NCI-H446 (cell line): ENCODE data around the gene SPAG9.

Experiments used
- DNase-seq, 2 experiments: peaks; one replicate each; lab custom pipeline; 2025; lab: John Stamatoyannopoulos, UW

SPAG9 gene

GRCh38 chr17:51120739-51121619 lies at the start of gene SPAG9:
SPAG9 (minus strand) TSS chr17:51120868; CDS start chr17:51120656, 212 bp downstream.
- DNase-seq = peak; percentile 91 to 97

DNA sequence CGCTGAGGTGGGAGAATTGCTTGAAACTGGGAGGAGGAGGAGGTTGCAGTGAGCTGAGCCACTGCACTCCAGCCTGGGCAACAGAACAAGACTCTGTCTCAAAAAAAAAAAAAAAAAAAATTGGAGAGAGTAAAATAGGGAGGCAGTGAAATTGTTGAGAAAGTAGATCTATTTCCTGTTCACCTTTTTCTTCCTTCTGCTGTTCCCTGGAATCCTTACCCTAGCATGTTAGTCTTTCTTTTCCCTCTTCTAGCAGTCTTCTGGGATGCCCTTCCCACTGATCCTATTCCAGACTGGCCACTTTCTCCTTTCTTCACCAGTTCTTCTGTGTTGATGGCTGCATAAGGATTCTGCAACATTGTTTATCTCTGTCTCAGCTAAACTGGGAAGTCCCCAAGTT lies 48.7 kb upstream of the SPAG9 start:
- DNase-seq = no peak

DNA sequence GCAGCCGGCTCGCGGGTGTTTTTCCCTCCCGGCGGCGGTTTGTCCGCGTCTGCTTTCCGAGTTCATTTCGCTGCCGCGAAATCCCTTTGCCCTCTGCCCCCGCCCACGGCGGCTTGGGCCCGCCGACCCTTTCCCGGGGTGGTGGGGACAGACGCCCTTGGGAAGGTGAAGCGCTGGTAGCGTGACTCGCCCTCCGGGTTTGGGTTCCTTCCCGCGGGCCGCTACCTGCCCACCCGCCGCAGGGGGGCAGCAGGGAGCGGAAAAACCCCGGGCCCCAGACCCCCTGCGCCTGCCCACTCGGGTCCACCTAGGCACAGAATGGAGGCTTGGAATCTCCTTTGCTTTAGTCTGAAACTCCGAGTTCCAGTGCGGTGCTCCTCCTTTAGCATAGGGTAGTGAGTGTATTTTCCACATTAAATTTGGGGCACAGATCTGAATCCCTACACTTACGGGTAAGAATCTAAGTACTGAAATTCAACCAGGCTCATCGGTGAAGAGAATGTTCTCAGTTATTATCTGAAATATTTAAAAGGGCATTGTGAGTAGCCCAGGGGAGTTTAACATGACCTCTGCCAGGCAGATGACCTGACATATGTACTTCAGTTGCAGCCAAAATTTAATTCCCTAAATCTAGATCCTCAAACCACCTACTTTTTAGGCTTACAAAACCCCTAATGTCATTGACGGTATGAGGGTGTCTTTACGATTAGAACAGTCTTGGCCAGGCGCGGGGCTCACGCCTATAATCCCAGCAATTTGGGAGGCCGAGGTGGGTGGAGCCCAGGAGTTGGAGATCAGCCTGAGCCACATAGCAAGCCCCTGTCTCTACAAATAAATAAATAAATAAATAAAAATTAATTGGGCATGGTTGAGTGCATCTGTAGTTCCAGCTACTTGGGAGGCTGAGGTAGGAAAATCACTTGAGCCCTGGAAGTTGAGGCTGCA lies 46.6 kb upstream of the SPAG9 start:
- DNase-seq = peak in 1 of 2 experiments; percentile 61

GRCh38 chr17:51166198-51166986 lies 45.7 kb upstream of the SPAG9 start, which contains the start of gene NME2:
NME2 (plus strand) TSS chr17:51166411; CDS start chr17:51166831, 420 bp downstream.
- peak; percentile 57 to 85 for DNase-seq

- peak in 1 of 2 experiments; percentile 21 for DNase-seq
Measured at GRCh38 chr17:51165680-51166197, 45.1 kb upstream of the SPAG9 start.

- no peak for DNase-seq
Measured at GRCh38 chr17:51164911-51165679, 44.4 kb upstream of the SPAG9 start.

DNA sequence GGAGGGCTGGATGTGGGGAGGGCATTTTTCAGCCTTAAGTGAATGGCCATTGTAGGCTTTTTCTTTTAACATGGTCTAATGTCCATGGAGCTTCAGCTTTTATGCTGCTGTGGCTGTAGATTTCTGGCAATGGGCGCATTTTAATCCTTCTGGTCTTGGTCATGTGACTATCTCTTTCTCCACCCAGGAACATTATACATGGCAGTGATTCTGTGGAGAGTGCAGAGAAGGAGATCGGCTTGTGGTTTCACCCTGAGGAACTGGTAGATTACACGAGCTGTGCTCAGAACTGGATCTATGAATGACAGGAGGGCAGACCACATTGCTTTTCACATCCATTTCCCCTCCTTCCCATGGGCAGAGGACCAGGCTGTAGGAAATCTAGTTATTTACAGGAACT lies 40.9 kb upstream of the SPAG9 start:
- DNase-seq = no peak

GRCh38 chr17:51159604-51160003 lies 38.9 kb upstream of the SPAG9 start:
- no peak for DNase-seq

- no peak for DNase-seq
Measured at GRCh38 chr17:51155416-51155815, 34.7 kb upstream of the SPAG9 start.

DNA sequence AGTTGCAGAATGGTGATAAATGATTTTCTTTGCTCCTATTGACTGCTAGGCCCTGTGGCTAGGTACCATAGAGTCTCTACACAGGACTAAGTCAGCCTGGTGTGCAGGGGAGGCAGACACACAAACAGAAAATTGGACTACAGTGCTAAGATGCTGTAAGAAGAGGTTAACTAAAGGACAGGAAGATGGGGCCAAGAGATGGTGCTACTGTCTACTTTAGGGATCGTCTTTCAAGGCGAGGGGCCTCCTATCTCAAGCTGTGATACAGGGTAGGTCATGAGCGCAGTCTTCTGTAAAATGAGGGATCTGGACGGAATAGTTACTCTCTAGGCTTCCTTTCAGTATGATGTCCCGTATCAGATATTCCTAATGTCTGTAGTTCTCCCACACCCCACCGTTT lies 33.5 kb upstream of the SPAG9 start:
- DNase-seq = no peak

DNA sequence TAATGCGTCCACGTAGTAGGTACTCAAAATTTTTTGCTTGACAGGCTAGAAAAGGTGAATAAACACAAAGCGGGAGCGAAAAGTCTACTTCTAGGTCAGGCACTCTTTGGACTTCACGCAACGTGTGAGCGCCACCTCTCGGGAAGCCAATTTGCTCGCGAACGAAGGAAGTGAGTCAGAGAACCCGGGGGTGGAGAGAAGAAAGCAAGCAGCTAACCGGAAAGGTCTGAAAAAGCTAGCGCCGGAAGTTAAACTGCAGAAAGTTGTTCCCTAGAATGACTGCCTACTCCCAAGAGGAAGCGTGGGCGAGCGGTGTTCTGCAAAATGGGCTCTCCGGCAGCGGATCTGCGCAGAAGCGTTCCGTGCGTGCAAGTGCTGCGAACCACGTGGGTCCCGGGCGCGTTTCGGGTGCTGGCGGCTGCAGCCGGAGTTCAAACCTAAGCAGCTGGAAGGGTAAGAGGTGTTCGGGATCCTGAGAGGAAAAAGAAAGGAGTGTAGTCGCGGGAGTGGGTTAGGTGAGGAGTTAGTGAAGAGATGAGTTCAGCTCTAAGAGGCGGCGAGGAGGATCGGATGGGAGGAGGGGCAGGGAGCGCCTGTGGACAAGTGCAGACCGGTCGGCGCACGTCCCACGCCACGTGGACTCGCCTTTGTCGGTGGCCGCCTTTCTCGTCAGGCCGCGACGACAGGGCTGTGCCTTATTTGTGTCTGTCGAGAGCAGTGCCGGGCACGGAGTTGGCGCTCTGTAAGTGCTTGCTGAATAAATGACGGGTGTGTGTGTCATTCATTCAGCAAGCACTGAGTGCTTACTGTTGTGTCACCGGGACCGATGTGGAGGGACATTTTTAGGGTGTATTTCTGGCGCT lies 32.8 kb upstream of the SPAG9 start, which contains the start of gene NME1:
Gene NME1 (plus strand): TSS at position 350 of the 863 bp plus-strand sequence. CDS start 2,096 bp downstream, outside the sequence.
- DNase-seq = peak; percentile 94 to 99

DNA sequence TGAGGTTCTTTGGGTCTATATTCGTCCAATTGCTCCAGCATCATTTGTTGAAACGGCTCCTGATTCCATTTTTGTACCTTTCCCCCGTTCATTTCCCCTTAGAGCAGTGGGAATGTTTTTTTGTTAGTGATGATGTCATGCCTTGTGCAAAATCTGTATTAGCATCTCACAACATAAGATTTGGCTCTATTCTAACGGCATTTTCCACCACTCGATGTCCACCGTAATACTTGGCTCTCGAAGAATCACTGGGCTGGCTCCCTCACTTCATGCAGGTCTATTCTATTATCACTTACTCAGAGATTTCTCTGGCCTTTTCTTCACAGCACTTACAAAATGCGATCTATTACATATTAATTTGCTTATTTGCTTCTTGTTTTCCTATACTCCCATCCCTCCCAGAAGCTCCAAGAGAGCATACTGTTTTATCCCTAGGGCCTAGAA lies 32.1 kb upstream of the SPAG9 start:
- no peak for DNase-seq

- no peak for DNase-seq
Measured at GRCh38 chr17:51150932-51151331, 30.3 kb upstream of the SPAG9 start.

- DNase-seq = no peak
Measured at GRCh38 chr17:51149163-51149562, 28.5 kb upstream of the SPAG9 start.

DNA sequence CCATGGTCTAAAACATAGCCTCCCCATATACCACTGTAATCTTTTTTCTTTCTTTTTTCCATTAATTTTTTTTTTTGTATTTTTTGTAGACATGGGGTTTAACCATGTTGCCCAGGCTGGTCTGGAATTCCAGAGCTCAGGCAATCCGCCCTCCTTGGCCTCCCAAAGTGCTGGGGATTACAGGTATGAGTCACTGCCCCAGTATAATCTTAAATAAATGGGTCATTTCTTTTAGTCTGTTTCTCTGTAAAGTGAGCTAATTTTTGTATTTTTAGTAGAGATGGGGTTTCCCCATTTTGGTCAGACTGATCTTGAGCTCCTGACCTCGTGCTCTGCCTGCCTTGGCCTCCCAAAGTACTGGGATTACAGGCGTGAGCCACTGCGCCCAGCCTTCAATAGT lies 27.0 kb upstream of the SPAG9 start:
- no peak for DNase-seq

- DNase-seq = no peak
Measured at GRCh38 chr17:51144266-51145022, 23.8 kb upstream of the SPAG9 start.

GRCh38 chr17:51142597-51142996 lies 21.9 kb upstream of the SPAG9 start:
- no peak for DNase-seq

DNA sequence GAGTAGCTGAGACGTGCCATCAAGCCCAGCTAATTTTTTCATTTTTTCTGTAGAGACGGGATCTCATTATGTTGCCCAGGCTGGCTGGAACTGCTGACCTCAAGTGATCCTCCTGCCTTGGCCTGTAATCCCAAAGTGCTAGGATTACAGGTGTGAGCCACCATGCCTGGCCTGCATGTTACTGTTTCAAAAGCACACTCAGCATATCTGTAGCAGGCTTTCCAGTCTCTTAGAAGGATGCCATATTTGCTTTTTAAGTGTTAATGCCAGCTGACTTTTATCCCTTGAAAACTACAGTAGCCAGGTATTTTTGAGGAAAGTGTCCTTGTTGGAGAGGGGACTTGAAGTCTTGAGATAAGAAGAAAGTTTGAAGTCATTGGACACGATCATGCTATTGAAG lies 15.3 kb upstream of the SPAG9 start:
- DNase-seq = no peak

- DNase-seq = no peak
Measured at GRCh38 chr17:51133365-51133764, 12.7 kb upstream of the SPAG9 start.
